Metanephros (tissue), 2 donors: ENCODE data around the gene TTBK1. TPM values are rescaled to one million over a fixed set of nuclear protein-coding genes. Genes with fewer than 3 reads are reported as not detected.

Source experiments
- small RNA-seq: library from RNA; depleted of rRNA; stranded (forward); fragments of <200 nt; gene quantifications from one replicate; pipeline ENCODE3, GENCODE V24; 2014; ENCODE audit warnings: low replicate concordance
- total RNA-seq: library from RNA; depleted of rRNA; stranded (reverse); fragments of >200 nt; gene quantifications from one replicate; pipeline ENCODE4 v1.2.3, GENCODE V29; 2014

TTBK1 gene
- total RNA-seq, result 0.29 TPM

DNA sequence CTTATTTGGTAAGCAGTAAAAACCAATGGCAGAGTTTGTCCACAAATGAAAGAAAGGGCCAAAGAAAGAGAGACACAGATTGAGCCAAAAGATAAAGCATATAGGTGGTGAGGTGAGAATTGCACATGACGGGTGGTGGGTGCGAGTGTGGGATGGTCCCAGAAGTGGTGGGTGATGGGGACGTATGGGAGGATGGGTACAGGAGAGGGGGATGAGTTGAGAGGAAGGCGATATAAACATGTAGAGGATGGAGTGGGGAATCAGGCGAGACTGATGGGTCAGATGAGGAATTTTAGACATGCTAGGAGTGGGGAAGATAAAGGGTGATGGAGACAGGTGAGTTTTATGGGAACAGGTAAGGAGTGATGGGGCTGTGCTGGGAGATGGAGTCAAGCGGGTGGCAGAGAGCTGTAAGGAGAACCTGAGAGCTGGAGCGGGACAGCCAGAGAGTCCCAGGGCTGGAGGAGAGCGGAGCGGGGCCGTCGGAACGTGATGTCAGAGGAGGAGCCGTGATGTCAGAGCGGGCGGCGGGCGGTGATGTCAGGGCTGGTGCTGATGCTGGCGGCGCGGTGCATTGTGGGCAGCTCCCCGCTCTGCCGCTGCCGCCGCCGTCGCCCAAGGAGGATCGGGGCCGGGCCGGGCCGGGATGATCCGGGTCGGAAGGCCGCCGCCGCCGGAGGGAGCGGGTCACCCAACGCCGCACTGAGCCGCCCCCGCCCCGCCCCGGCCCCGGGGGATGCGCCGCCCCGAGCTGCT is at the start of gene TTBK1:
Gene TTBK1 (plus strand): TSS at position 574 of the 756 bp plus-strand sequence. CDS start 3,180 bp downstream, outside the sequence.

DNA sequence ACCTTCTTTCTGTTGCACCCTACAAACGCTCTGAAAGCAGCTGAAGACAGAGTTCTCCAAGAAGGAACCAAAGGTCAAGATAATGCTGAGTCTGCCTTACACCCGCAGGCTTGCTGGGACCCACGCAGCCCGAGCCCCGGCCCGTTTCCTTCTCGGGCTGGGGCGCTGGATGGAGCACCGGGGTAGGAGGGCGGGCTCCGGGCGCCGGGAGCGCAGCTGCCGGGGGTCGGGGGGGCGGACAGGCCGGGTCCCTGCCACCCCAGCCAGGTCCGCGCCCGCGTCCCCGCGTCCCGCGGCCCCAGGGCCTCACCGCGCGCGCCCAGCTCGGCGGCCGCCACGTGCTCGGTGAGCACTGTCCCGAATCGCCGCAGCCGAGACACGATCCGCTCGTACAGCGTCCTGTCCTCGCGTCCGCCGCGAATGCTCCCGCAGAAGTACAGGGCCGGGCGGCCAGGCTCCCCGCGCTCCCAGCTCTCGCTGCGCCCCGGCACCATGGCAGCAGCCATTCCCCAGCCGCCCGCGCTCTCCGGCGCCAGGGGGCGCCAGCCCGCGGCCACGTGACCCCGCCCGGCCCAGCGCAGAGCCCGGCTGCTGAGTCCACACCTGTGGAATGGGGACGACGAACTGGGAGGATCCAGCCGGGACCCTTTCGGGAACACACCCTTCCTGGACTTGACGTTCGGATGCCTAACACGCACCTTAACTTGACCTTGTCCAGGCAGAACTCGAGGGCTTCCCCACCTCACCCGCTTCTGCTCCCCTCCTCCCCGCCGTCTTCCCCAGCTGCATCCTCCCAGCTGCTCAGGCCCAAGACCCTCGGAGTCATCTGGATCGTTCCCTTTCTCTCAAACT is 14.1 kb upstream of the TTBK1 start, which contains the start of gene DNPH1:
Gene DNPH1 (minus strand): TSS at position 531 of the 852 bp plus-strand sequence. CDS start 25 bp downstream, at position 506.

DNA sequence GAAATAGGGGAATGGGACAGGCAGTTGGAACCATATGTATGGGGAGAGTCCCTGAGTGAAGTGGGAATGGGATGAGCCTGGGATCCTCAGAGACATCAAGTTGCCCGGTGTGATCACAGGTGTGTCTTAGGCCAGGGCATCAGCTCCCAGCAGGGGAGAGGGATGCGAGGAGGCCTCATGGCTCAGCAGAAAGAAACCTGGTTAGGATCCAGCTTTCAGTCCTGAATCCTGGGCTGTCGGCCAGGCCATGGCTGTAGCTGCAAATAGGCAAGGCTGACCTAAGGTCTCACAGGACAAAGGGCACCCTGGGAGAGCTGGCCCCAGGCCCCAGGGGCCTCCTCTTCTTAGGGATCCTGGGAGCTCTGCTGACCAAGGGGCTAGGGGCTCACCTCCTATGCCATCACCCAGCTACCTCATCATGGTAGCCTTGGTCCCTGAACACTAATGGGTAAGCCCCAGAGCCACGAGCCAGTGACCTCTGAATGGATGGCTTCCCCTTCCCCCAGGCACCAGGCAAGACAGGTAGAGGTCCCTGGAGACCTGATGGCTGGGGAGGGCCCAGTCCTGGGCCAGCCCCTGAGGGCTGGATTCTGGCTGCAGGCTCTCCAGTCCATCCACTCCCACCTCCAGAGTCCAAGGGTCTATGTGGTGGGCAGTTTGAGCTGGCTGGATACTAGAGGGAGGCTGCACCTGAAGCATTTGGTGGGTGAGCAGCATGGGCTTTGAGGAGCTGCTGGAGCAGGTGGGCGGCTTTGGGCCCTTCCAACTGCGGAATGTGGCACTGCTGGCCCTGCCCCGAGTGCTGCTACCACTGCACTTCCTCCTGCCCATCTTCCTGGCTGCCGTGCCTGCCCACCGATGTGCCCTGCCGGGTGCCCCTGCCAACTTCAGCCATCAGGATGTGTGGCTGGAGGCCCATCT is 54.6 kb downstream of the TTBK1 start, which contains the start of gene SLC22A7:
Gene SLC22A7 (plus strand): TSS at position 617 of the 921 bp plus-strand sequence. CDS start 99 bp downstream, at position 716.

DNA sequence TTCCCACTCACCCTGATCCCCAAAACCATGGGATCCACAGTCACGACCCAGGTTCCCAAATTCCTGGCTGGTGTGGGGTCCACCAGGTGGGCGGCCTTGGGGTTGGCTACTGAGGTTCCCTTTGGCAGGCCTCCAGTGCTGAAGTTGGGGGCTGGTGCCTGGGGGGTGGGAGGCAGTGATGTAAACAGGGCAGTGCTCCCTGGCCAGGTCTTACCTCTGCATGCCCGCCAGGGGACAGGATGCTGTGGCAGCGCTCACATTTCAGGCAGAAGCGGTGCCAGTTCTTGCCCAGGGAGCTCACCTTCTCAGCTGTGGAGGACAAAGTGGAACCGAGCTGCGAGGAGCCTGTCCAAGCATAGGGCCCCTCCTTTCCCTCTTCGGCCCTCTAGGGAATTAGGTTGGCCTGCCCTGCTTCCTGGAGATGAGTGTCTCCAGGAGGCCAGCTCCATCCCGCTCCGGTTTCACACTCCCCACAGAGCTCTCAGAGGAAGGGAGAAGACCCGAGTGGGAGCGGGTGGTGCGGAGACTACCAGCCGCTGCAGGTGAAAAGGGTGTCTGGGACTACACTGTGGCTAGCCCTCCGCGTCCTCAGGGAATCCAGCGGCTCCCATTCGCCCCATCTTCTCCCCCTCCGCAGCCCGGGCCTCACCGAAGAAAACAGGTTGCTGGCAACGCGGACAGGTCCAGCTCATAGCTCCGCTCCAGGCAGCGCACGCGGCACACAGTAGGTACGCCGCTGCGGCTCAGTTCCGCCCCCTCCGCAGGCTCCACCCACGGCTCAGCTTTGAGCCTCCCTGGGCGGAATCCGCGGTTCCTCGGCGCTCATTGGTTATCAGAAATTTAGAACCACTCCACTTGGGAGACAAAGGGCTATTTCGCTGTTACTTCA is 65.1 kb downstream of the TTBK1 start, which contains the start of gene CRIP3:
Gene CRIP3 (minus strand): TSS at position 726 of the 889 bp plus-strand sequence. CDS start 34 bp downstream, at position 692.

Small RNAs within 50 kb of the gene (small RNA-seq; reads per million reads assigned to genes)
- not detected for gene RPL12P47

Other genes with a start within 250 kb of the TTBK1 start
- gene MEA1, start 229.5 kb upstream of the TTBK1 start, total RNA-seq, result 51.4 TPM
- 119 TPM for gene KLHDC3, start 229.2 kb upstream of the TTBK1 start, total RNA-seq
- gene RRP36, start 221.9 kb upstream of the TTBK1 start, total RNA-seq, result 34.7 TPM
- gene CUL7, start 189.6 kb upstream of the TTBK1 start, total RNA-seq, result 40.5 TPM
- gene MRPL2, start 184.0 kb upstream of the TTBK1 start, total RNA-seq, result 23.5 TPM
- 43.6 TPM for gene KLC4, start 183.8 kb upstream of the TTBK1 start, total RNA-seq
- 252 TPM for gene PTK7, start 167.2 kb upstream of the TTBK1 start, total RNA-seq
- 25.5 TPM for gene SRF, start 72.2 kb upstream of the TTBK1 start, total RNA-seq
- 46.2 TPM for gene CUL9, start 61.3 kb upstream of the TTBK1 start, total RNA-seq
- 64.1 TPM for gene DNPH1, start 14.0 kb upstream of the TTBK1 start, total RNA-seq
- 0.18 TPM for gene SLC22A7, start 54.8 kb downstream of the TTBK1 start, total RNA-seq
- 2.6 TPM for gene CRIP3, start 65.3 kb downstream of the TTBK1 start, total RNA-seq
- 15.3 TPM for gene ZNF318, start 126.2 kb downstream of the TTBK1 start, total RNA-seq
- 18.5 TPM for gene ABCC10, start 184.1 kb downstream of the TTBK1 start, total RNA-seq
- 1.3 TPM for gene DLK2, start 212.1 kb downstream of the TTBK1 start, total RNA-seq
- 25.9 TPM for gene TJAP1, start 234.1 kb downstream of the TTBK1 start, total RNA-seq